ENCODE measurements around the gene CCDC30. TPM values are rescaled to one million over a fixed set of nuclear protein-coding genes. Genes with fewer than 3 reads are reported as not detected.

The CCDC30 gene
- total RNA-seq, 1 donor from 2014 or later, result 1.5 TPM

- no peak for TF ChIP-seq POLR2AphosphoS5 (IDR thresholded peaks at IDR 0.05; ENCODE audit: insufficient read depth in 1 of 2, low read depth in 1 of 2)
- TF ChIP-seq CTCF (IDR thresholded peaks at IDR 0.05), result no peak
- TF ChIP-seq POLR2A (IDR thresholded peaks at IDR 0.05), result no peak
- DNase-seq (ENCODE audit: extremely low spot score in 2 of 2), result no peak
- H3K4me1 ChIP-seq, result peaks cover 82% of the 10 kb centered on the region
- no peaks in the 10 kb centered on the region for H3K27me3 ChIP-seq
- no peak overlapping the region for H3K4me3 ChIP-seq
- H3K9me3 ChIP-seq, result no peaks in the 10 kb centered on the region
- intact Hi-C loops (cut with DNase I), result no loop called here
- H3K36me3 ChIP-seq, result no peaks in the 10 kb centered on the region
- H3K27ac ChIP-seq, result no peak overlapping the region
Observed at GRCh38 chr1:42686418-42686817, 223.3 kb downstream of the CCDC30 start.

- no peak for TF ChIP-seq POLR2A (IDR thresholded peaks at IDR 0.05)
- TF ChIP-seq POLR2AphosphoS5 (IDR thresholded peaks at IDR 0.05; ENCODE audit: insufficient read depth in 1 of 2, low read depth in 1 of 2), result no peak
- TF ChIP-seq CTCF (IDR thresholded peaks at IDR 0.05), result no peak
- peaks cover 91% of the 10 kb centered on the region for H3K4me1 ChIP-seq
- peaks cover 0 to 4% of the 10 kb centered on the region in 2 donors for H3K36me3 ChIP-seq
- no peak for DNase-seq (ENCODE audit: extremely low spot score in 2 of 2)
- intact Hi-C loops (cut with DNase I), result no loop called here
- no peak overlapping the region for H3K4me3 ChIP-seq
- no peak overlapping the region for H3K27ac ChIP-seq
- no peaks in the 10 kb centered on the region for H3K27me3 ChIP-seq
- H3K9me3 ChIP-seq, result no peaks in the 10 kb centered on the region
Observed at GRCh38 chr1:42689912-42690311, 226.8 kb downstream of the CCDC30 start.

GRCh38 chr1:42690477-42691156, 227.5 kb downstream of the CCDC30 start:
- Histone ChIP-seq H3K36me3 (peaks cover 0 to 5% of the 10 kb centered on the region in 2 donors), H3K4me3 (no peak overlapping the region), H3K27ac (no peak overlapping the region), H3K27me3 (no peaks in the 10 kb centered on the region), H3K4me1 (peaks cover 84% of the 10 kb centered on the region), H3K9me3 (no peaks in the 10 kb centered on the region)
- DNase-seq (ENCODE audit: extremely low spot score in 2 of 2), result no peak
- TF ChIP-seq CTCF (IDR thresholded peaks at IDR 0.05) (no peak), POLR2A (IDR thresholded peaks at IDR 0.05) (no peak), POLR2AphosphoS5 (IDR thresholded peaks at IDR 0.05; ENCODE audit: insufficient read depth in 1 of 2, low read depth in 1 of 2) (no peak)
- intact Hi-C loops (cut with DNase I), result no loop called here

GRCh38 chr1:42691157-42691498, 228.0 kb downstream of the CCDC30 start:
- Histone ChIP-seq H3K4me1 (peaks cover 79% of the 10 kb centered on the region), H3K9me3 (no peaks in the 10 kb centered on the region), H3K27me3 (no peaks in the 10 kb centered on the region), H3K27ac (no peak overlapping the region), H3K4me3 (no peak overlapping the region), H3K36me3 (peaks cover 0 to 9% of the 10 kb centered on the region in 2 donors)
- DNase-seq (ENCODE audit: extremely low spot score in 2 of 2), result no peak
- intact Hi-C loops (cut with DNase I), result no loop called here
- TF ChIP-seq POLR2AphosphoS5 (IDR thresholded peaks at IDR 0.05; ENCODE audit: insufficient read depth in 1 of 2, low read depth in 1 of 2) (no peak), POLR2A (IDR thresholded peaks at IDR 0.05) (no peak), CTCF (IDR thresholded peaks at IDR 0.05) (no peak)

- Histone ChIP-seq H3K4me3 (no peak overlapping the region), H3K9me3 (no peaks in the 10 kb centered on the region), H3K36me3 (peaks cover 0 to 22% of the 10 kb centered on the region in 2 donors), H3K27me3 (no peaks in the 10 kb centered on the region), H3K27ac (no peak overlapping the region), H3K4me1 (peaks cover 66% of the 10 kb centered on the region)
- intact Hi-C loops (cut with DNase I), result no loop called here
- TF ChIP-seq CTCF (IDR thresholded peaks at IDR 0.05), result no peak
- TF ChIP-seq POLR2AphosphoS5 (IDR thresholded peaks at IDR 0.05; ENCODE audit: insufficient read depth in 1 of 2, low read depth in 1 of 2), result no peak
- TF ChIP-seq POLR2A (IDR thresholded peaks at IDR 0.05), result no peak
- DNase-seq (ENCODE audit: extremely low spot score in 2 of 2), result no peak
Observed at GRCh38 chr1:42692461-42692860, 229.4 kb downstream of the CCDC30 start.

All from vagina (tissue), 2 donors.